Measurements from ENCODE around the gene PHYHD1. TPM values are rescaled to one million over a fixed set of nuclear protein-coding genes. Genes with fewer than 3 reads are reported as not detected.
A peak's percentile ranks its signal among the peaks of the same experiment; 100 is the strongest.

Gene PHYHD1
- not detected in 2 replicates for total RNA-seq (2014; rRNA removed; shearing (Covaris generic); ENCODE audit: low replicate concordance)

DNA sequence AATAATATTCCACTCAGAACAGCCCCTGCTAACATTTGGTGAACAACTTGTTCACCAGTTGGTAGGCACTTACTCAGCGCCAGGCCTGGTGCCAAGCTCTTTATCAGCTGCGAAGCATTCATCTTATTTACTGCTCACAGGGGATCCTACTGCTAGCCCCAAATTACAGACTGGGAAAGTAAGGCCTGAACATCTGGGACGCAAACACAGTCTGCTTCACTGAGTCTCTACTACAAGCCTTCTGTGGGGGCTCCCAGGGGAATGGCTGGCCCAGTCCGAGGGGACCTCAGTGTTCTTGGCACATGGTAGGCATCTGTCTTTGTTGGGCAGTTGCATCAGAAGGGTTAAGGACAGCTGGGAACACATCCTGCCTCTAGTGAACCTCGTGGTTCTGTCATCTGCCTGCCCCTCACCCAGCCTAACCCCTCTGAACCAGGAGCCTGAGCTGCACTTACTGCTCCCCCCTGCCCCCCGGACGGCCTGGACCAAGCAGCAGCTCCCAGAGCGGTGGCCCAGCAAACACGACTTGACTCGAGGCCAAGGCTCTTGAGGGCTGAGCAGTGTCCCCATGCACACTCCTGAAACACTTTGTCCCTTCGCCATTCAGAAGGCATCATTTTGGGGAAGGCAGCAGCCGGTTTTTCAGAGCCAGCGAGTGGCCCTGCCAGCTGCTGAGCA, at the start of gene PHYHD1:
Gene PHYHD1 (plus strand): TSS at position 602 of the 678 bp plus-strand sequence. CDS start 1,342 bp downstream, outside the sequence.
- H3K9me3 ChIP-seq (ENCODE audit: low read length): no peaks in the 10 kb centered on the region
- no peaks in the 10 kb centered on the region for H3K27me3 ChIP-seq (ENCODE audit: low read length)
- H3K4me3 ChIP-seq (ENCODE audit: low read length): peak within 1 kb of the TSS; percentile 60; the same call in 1 of the 2 replicates
- DNase-seq: no peak
- H3K36me3 ChIP-seq (ENCODE audit: insufficient read depth, low read length): no peaks in the 10 kb centered on the region; the same call in 1 of the 2 replicates
- H3K4me2 ChIP-seq (ENCODE audit: low read depth, low read length, poor library complexity, severe bottlenecking): peak within 1 kb of the TSS; percentile 69
- no peaks in the 10 kb centered on the region for H3K9me2 ChIP-seq (replicated peaks; ENCODE audit: insufficient read depth, low read length)
- peaks cover 17% of the 10 kb centered on the region for H3K4me1 ChIP-seq (ENCODE audit: low read length)
- H4K20me1 ChIP-seq (ENCODE audit: insufficient read depth, low read depth, low read length): no peaks in the 10 kb centered on the region
- H3K79me2 ChIP-seq (ENCODE audit: low read length): no peaks in the 10 kb centered on the region
- no peak within 1 kb of the TSS for H3K27ac ChIP-seq (ENCODE audit: low read length)
- H3K9ac ChIP-seq (ENCODE audit: low read length): peak within 1 kb of the TSS; percentile 55; the same call in 1 of the 2 replicates
- no peak within 1 kb of the TSS for H2AFZ ChIP-seq (ENCODE audit: low read length)

DNA sequence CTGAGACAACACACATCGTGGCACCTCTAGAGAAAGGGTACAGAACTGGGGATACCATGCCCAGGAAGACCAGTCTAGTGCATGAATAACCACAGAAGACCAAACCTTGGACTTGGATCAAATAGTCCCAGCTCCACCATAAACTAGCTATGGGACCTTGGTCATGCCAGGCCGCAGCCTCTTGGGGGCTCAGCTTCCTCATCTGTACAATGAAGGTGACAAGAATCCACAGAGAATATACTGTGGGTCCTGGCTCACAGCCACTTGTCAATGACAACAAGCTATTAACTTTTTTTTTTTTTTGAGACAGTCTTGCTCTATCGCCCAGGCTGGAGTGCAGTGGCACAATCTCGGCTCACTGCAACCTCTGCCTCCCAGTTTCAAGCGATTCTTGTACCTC, 42.9 kb upstream of the PHYHD1 start:
- peaks cover 57% of the 10 kb centered on the region for H3K79me2 ChIP-seq (ENCODE audit: low read length)
- H4K20me1 ChIP-seq (ENCODE audit: insufficient read depth, low read depth, low read length): no peaks in the 10 kb centered on the region; the same call in 1 of the 2 replicates
- H3K36me3 ChIP-seq (ENCODE audit: insufficient read depth, low read length): no peaks in the 10 kb centered on the region
- no peak overlapping the region for H3K9ac ChIP-seq (ENCODE audit: low read length)
- H3K27ac ChIP-seq (ENCODE audit: low read length): no peak overlapping the region
- no peaks in the 10 kb centered on the region for H3K27me3 ChIP-seq (ENCODE audit: low read length)
- no peak for DNase-seq
- peaks cover 19% of the 10 kb centered on the region for H3K4me1 ChIP-seq (ENCODE audit: low read length)
- H3K4me2 ChIP-seq (ENCODE audit: low read depth, low read length, poor library complexity, severe bottlenecking): no peak overlapping the region
- no peaks in the 10 kb centered on the region for H3K9me2 ChIP-seq (replicated peaks; ENCODE audit: insufficient read depth, low read length)
- H3K9me3 ChIP-seq (ENCODE audit: low read length): no peaks in the 10 kb centered on the region
- H3K4me3 ChIP-seq (ENCODE audit: low read length): no peak overlapping the region
- no peak overlapping the region for H2AFZ ChIP-seq (ENCODE audit: low read length)

DNA sequence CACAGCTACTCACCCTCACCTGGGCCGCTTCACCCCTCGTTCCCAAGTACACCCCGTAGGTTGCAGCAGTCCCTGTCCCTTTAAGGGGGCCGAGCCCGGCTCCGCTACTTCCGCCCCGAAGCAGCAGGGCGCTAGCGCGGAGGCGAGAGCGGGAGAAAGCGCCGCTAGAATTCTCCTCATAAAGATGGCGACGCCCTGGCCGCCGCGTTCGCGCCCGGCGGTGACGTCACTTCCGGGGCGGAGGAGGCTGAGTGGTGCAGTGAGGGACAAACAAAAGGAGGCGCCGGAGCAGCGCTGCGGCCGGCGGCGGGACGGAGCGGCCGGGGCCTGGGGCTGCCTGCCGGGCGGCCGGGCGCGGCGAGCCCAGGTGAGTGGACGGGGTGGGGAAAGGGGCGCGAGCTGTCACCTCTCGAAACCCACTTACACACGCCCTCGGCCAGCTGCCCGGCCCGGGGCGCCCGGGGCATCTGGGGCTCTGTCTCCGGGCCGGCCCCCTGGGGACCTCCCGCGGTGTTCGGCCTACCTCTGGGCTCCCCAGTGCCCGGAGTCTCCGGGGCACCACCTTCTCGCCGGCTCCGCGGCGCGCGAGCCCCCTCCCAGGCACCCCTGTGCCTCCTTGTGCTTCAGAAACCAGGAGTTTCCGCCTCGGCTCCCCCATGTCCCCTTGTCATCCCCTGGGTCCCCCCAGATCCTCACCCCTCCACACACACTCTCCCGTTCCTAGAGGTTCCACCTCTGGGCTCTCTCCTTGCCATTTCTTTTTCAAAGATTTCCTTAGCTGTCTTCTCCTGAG, 38.7 kb upstream of the PHYHD1 start, which contains the start of the genes KYAT1 and LRRC8A:
Gene KYAT1 (minus strand): TSS at position 67 of the 793 bp plus-strand sequence. CDS start 36,545 bp downstream, outside the sequence.
Gene LRRC8A (plus strand): TSS at position 250 of the 793 bp plus-strand sequence. CDS start 25,032 bp downstream, outside the sequence.
- Histone ChIP-seq H3K4me1 (ENCODE audit: low read length) (peaks cover 26% of the 10 kb centered on the region), H2AFZ (ENCODE audit: low read length) (peak within 1 kb of the TSS; percentile 54; the same call in 1 of the 2 replicates), H3K36me3 (ENCODE audit: insufficient read depth, low read length) (no peaks in the 10 kb centered on the region; the same call in 1 of the 2 replicates), H3K9ac (ENCODE audit: low read length) (peak within 1 kb of the TSS; percentile 88), H3K4me2 (ENCODE audit: low read depth, low read length, poor library complexity, severe bottlenecking) (peak within 1 kb of the TSS; percentile 90), H3K27ac (ENCODE audit: low read length) (peak within 1 kb of the TSS; percentile 93), H3K27me3 (ENCODE audit: low read length) (no peaks in the 10 kb centered on the region), H3K4me3 (ENCODE audit: low read length) (peak within 1 kb of the TSS; percentile 99), H3K79me2 (ENCODE audit: low read length) (peaks cover 74% of the 10 kb centered on the region), H4K20me1 (ENCODE audit: insufficient read depth, low read depth, low read length) (no peaks in the 10 kb centered on the region; the same call in 1 of the 2 replicates), H3K9me2 (replicated peaks; ENCODE audit: insufficient read depth, low read length) (no peaks in the 10 kb centered on the region), H3K9me3 (ENCODE audit: low read length) (no peaks in the 10 kb centered on the region)
- peak; percentile 99 for DNase-seq

DNA sequence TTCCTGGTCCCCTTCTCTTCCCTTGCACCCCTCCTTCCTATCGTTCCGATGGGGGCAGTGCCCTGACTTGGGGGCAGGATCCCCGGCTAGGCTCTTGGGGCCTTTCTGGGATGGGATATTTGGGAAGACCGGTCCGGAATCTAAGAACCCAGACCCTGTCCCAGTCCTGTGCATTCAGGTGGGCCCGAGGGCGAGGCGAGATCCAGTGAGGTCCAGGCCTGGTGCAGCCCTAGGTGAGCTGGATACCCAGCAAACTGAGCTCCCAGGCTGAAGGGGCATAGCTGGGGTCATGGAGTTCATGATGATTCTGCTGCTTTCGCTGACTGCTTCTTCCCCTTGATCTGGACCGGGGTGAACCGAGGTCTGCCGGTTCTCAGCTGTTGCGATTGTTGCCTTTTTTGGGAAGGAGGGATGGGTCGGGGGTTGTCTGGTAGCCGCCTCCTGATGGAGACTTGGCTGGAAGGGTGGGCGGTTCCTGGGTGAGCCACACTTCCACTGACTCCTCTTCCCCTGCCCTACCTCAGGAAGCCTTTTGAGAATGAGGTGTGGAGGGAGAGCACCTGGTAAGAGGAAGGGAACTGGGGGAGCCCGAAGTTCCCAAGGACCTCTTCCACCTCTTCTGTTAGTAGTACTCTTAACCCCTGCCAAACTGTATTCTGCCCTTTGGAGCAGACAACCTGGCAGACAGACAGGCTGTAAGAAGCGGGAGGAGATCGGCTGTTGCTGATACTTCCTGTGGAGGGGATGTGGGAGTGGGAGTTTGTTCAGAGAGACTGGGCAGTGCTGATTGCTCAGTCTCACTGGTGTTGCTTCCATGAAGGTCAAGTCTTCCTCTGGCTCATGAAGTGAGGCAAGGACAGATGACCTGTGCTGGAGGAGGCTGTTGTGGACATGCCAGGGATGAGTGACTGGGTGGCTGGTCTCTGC, 37.8 kb upstream of the PHYHD1 start:
- DNase-seq: peak; percentile 56
- no peaks in the 10 kb centered on the region; the same call in 1 of the 2 replicates for H3K36me3 ChIP-seq (ENCODE audit: insufficient read depth, low read length)
- H3K9ac ChIP-seq (ENCODE audit: low read length): peak overlapping the region; percentile 88
- H3K4me3 ChIP-seq (ENCODE audit: low read length): peak overlapping the region; percentile 99
- H4K20me1 ChIP-seq (ENCODE audit: insufficient read depth, low read depth, low read length): no peaks in the 10 kb centered on the region; the same call in 1 of the 2 replicates
- H3K27ac ChIP-seq (ENCODE audit: low read length): peak overlapping the region; percentile 59
- H2AFZ ChIP-seq (ENCODE audit: low read length): 0 out of 2 replicates have a peak overlapping the region, but pooled peaks have one; percentile 5
- H3K4me2 ChIP-seq (ENCODE audit: low read depth, low read length, poor library complexity, severe bottlenecking): peak overlapping the region; percentile 87
- H3K4me1 ChIP-seq (ENCODE audit: low read length): peaks cover 26% of the 10 kb centered on the region
- no peaks in the 10 kb centered on the region for H3K9me3 ChIP-seq (ENCODE audit: low read length)
- H3K79me2 ChIP-seq (ENCODE audit: low read length): peaks cover 66% of the 10 kb centered on the region
- H3K27me3 ChIP-seq (ENCODE audit: low read length): no peaks in the 10 kb centered on the region
- H3K9me2 ChIP-seq (replicated peaks; ENCODE audit: insufficient read depth, low read length): no peaks in the 10 kb centered on the region

DNA sequence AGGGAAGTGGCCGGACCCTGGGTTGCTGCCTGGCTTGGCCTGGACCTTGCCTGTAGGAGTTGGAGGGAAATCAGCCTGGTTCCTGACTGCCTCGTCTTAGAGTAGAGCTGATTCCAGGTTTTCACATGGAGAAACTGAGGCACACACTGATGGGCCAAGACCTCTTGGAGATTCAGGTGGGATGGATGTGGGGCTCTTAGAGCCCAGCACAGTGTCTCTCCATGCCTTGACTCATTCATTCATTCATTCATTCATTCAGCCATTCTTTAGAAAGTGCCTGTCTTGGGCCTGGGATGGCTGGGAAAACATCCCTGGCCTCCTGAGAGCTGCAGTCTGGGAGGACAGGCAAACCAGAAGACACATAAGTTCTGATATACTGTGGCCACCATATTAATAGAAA, 36.6 kb upstream of the PHYHD1 start:
- Histone ChIP-seq H3K9ac (ENCODE audit: low read length) (no peak overlapping the region), H3K4me1 (ENCODE audit: low read length) (peaks cover 21% of the 10 kb centered on the region), H3K4me3 (ENCODE audit: low read length) (no peak overlapping the region), H3K9me2 (replicated peaks; ENCODE audit: insufficient read depth, low read length) (no peaks in the 10 kb centered on the region), H3K36me3 (ENCODE audit: insufficient read depth, low read length) (no peaks in the 10 kb centered on the region; the same call in 1 of the 2 replicates), H3K27ac (ENCODE audit: low read length) (no peak overlapping the region), H4K20me1 (ENCODE audit: insufficient read depth, low read depth, low read length) (no peaks in the 10 kb centered on the region; the same call in 1 of the 2 replicates), H3K79me2 (ENCODE audit: low read length) (peaks cover 59% of the 10 kb centered on the region), H3K27me3 (ENCODE audit: low read length) (no peaks in the 10 kb centered on the region), H3K9me3 (ENCODE audit: low read length) (no peaks in the 10 kb centered on the region), H2AFZ (ENCODE audit: low read length) (no peak overlapping the region), H3K4me2 (ENCODE audit: low read depth, low read length, poor library complexity, severe bottlenecking) (peak overlapping the region; percentile 87)
- no peak for DNase-seq

DNA sequence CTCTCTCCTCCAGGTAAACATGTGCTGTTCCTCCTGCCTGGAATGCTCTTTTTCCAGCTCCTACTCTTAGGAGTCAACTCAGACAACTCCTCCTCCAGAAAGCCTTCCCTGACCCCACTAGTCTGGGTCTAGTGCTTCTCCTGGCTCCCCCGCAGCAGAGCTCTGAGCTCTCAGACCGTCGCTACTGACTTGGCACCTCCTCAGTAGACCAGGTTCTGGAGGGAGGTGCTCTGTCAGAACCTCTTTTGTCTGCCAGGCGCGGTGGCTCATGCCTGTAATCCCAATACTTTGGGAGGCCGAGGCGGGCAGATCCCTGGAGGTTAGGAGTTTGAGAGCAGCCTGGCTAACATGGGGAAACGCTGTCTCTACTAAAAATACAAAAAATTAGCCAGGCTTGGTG, 35.4 kb upstream of the PHYHD1 start:
- Histone ChIP-seq H3K9me2 (replicated peaks; ENCODE audit: insufficient read depth, low read length) (no peaks in the 10 kb centered on the region), H4K20me1 (ENCODE audit: insufficient read depth, low read depth, low read length) (no peaks in the 10 kb centered on the region; the same call in 1 of the 2 replicates), H3K27ac (ENCODE audit: low read length) (no peak overlapping the region), H3K9ac (ENCODE audit: low read length) (no peak overlapping the region), H3K4me3 (ENCODE audit: low read length) (no peak overlapping the region), H3K36me3 (ENCODE audit: insufficient read depth, low read length) (no peaks in the 10 kb centered on the region; the same call in 1 of the 2 replicates), H2AFZ (ENCODE audit: low read length) (no peak overlapping the region), H3K27me3 (ENCODE audit: low read length) (no peaks in the 10 kb centered on the region), H3K79me2 (ENCODE audit: low read length) (peaks cover 47% of the 10 kb centered on the region), H3K9me3 (ENCODE audit: low read length) (no peaks in the 10 kb centered on the region), H3K4me1 (ENCODE audit: low read length) (peaks cover 12% of the 10 kb centered on the region), H3K4me2 (ENCODE audit: low read depth, low read length, poor library complexity, severe bottlenecking) (no peak overlapping the region)
- DNase-seq: no peak

DNA sequence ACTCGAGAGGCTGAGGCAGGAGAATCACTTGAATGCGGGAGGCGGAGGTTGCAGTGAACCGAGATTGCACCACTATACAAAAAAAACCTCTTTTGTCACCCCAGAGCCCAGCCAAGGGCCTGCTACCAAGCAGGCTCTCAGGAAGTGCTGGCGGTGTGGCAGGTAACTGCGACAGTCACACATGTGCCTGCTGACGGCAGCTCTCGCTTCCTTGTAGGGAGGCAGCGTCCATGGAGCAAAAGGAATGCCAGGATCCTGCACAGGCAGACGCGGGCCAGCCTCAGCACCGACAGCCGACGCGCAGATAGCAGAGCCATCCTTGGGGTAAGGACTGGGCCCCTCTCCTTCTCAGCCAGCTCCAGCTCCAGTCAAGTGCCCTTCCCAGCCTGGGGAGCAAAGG, 35.0 kb upstream of the PHYHD1 start:
- H3K27me3 ChIP-seq (ENCODE audit: low read length): no peaks in the 10 kb centered on the region
- H2AFZ ChIP-seq (ENCODE audit: low read length): no peak overlapping the region
- H3K9ac ChIP-seq (ENCODE audit: low read length): no peak overlapping the region
- no peak overlapping the region for H3K27ac ChIP-seq (ENCODE audit: low read length)
- H3K36me3 ChIP-seq (ENCODE audit: insufficient read depth, low read length): no peaks in the 10 kb centered on the region; the same call in 1 of the 2 replicates
- H3K9me2 ChIP-seq (replicated peaks; ENCODE audit: insufficient read depth, low read length): no peaks in the 10 kb centered on the region
- peaks cover 8% of the 10 kb centered on the region for H3K4me1 ChIP-seq (ENCODE audit: low read length)
- no peaks in the 10 kb centered on the region; the same call in 1 of the 2 replicates for H4K20me1 ChIP-seq (ENCODE audit: insufficient read depth, low read depth, low read length)
- no peaks in the 10 kb centered on the region for H3K9me3 ChIP-seq (ENCODE audit: low read length)
- no peak overlapping the region for H3K4me3 ChIP-seq (ENCODE audit: low read length)
- peaks cover 45% of the 10 kb centered on the region for H3K79me2 ChIP-seq (ENCODE audit: low read length)
- H3K4me2 ChIP-seq (ENCODE audit: low read depth, low read length, poor library complexity, severe bottlenecking): no peak overlapping the region
- DNase-seq: no peak

Measured in Karpas-422 (cell line).